ENCODE data around the gene BARHL1.

Gene BARHL1

DNA sequence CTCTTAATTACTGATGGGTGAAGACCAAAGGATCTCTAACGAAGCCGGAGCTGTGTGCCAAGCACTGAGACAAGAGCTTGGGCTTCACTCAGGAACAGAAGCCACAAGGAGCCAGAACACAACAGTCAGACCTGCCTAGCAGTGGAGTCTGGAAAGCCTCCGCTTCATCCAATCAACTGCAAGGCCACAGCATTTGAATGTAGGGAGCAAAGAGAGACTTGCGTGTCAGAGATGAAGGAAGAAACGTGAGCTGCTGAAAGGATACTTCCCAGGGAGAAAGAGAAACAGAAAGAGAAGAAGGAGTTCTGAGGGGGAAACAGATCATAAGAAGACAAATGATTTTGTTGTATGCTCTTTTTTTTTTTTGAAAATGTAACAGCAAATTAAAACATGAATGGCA lies 43.9 kb downstream of the BARHL1 start:
- FAIRE-seq, result no peak

DNA sequence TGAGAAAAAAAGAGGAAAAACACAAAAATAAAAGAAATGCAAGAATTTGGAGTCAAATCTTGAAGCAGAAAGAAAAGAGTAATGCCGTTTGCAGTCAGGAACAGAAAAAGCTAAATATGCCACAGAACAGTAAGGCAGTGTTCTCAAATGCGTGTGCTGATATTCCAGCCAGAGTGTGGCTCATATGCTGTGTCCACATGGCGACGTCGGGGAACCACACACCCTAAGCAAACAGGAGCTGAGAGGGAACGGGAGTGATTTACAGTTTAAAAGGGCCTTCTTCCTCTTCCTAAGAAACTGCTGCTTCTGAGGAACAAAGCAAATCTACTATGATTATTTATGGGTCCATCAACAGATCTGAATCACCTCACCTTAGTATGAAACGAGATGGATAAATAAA lies 44.7 kb downstream of the BARHL1 start:
- no peak for FAIRE-seq

DNA sequence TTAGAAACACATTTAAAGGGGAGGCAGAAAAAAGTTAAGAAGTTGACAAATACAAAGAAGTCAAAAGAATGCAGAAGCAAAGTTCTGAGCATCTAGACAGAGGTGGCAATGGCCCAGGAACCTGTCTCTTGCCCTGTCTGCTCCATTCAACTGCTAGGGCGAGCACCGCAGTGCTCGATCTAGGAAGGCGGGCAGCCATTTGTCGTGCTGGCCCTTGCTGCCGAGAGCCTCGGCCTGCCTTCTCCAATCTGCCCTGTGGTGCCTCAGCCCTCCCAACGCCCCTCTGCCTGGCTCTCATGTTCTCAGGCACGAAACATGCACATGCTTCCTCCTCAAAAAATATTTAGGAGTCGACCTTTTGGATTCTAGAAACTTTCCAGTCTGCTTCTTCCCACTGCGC lies 45.2 kb downstream of the BARHL1 start:
- FAIRE-seq, result no peak

DNA sequence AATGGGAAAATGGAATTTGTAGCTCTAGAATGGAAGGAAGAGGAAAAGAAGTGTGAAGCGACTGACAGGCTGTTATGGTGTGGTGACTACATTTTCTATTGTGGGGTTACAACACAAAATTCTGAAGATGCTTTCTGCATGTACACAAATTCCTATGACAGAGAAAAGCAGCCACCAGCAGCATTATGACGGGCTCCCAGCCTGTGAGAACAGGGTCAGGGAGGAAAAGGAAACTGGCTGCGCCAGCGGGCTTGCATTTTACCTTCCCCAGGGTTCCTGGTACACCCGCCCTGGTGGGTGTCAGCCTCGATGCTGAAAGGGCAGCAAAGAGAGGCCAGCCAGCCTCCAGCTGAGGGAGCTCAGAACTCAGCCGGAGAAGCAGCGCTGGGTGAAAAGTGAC lies 46.3 kb downstream of the BARHL1 start:
- FAIRE-seq, result no peak

DNA sequence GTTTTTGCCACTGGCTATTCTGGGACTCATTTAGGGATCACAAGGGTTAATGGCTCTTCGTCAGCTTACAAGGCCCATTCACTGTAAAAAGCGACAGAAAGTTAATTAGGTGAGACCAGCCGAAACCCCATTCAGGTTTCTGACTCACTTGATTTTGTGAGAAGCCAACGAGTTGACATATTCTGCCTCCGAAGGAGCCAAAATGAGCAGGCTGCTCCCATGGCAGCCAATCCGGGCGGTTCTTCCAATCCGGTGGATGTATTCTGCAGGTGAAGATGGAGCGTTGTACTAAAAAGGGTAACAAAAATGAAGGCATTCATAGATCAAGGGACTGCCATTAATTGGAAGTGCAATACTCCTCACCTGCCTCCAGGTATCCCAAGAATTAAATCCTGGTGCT lies 47.7 kb downstream of the BARHL1 start:
- FAIRE-seq, result no peak

DNA sequence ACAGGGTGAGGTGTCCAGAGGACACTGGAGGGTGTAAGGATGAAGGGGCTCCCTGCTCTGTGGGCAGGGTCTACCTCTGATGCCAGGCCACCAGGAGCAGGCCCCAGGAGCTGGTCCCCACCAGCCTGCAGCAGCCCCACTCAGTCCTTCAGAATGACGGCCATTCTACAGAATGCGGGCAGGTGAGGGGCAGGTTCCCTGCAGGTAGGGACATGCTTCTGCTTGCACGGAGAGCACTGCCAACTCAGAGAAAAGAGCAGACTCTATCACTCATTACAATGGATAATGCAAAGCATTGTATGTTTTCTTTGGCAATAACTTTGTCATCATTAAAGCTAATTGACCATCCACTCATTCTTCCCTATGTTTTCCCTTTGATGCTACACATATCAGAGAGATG lies 48.4 kb downstream of the BARHL1 start:
- no peak for FAIRE-seq

DNA sequence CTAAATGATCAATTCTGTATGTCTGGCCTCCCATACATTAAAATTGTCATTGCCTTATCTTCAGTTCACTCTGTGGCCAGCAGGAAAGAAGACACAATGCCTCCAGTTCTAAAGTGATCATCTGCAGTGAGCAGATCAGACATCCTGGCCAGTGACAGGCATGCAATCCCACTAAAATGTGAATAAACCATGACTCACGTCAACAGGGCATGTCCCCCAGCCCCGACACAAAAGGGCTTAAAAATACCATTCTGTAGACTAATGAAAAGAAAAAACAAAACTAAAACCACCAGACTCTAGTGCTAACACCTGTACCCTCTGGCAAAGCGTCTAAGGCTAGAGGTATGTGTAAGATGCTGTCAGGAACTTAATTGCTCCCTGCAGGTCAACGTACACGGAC lies 48.9 kb downstream of the BARHL1 start:
- FAIRE-seq, result no peak

DNA sequence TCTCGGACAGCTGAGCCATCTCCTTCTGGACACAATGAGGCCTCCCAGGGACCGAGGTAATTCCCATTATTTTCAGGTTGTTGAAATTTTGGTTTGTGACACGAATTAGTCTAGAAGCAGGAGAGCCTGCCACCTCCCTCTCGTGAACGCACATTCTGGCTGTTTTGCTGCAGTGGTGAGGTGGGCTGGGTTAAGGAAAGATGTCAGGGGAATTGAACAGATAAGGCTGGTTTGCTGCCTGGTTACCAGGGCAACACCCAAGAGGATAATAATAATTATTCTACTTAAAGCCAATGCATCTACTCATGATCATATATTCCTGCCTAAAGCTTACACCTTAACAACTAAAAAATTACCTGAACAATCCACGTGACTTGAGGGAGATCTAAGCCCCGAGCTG lies 49.3 kb downstream of the BARHL1 start:
- FAIRE-seq, result no peak

DNA sequence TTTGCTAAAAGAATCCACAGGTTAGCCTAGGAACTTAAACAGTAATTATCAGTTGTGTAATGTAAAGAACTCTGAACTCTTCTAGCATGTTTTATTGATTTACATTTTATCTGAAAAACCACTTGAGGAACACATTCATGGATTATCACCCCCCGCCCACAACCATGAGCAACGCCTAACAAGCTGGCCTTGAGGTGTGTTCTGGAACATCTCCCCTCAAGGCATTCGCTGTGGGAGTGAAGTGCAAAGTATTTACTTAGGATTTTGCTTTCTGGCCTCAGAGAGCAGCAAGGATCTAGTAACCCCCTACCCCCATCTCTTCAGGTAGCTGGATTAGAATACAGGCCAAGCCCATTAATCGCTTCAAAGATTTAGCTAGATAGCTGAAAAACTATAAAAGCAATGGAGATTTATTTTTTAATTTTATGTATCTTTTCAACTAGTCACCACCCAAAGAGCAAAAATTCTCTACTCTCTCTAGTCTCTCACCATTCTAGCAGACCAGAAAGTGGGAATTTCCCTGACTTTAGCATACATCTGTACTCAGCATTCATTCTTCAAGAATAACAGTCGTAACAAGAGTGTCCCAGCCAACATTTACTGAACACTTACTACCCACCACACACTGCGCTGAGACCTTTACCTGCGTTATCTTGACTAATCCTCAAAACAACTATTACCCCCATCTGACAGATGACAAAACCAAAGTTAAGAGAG lies 50.2 kb downstream of the BARHL1 start:
- FAIRE-seq, result no peak

DNA sequence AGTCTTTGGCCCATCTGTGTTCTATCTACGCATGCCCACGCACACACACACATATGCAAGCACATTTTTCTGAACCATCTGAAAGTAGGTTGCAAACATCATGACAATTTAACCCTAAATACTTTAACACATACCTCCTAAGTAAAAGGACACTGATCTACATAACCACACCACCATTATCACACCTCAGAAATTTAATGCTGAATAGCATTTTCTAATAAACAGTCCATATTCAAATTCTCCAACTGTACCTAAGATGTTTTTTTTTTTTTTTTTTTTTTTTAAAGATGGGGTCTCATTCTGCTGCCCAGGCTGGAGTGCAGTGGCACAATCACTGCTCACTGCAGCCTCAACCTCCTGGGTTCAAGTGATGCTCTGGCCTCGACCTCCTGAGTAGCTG lies 51.9 kb downstream of the BARHL1 start:
- no peak for FAIRE-seq

DNA sequence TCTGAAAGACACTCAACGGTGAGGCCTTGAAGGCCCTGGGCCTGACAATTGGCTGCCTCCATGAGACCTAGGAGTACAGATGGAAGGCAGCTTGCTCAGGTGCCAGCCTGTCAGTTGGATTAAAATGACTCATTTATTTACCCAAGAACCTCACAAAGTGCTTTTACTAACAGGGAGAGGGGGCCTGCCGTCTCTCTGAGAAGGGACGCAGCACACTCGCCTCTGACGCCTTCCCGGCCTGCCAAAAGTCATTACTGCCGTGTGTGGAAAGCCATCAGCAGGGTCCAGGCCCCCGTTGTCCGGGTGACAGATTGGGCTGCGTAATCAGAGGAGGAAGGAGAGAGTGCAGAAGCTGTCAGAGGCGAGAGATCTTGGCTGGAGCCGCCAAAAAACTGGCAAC lies 54.9 kb downstream of the BARHL1 start:
- FAIRE-seq, result no peak

DNA sequence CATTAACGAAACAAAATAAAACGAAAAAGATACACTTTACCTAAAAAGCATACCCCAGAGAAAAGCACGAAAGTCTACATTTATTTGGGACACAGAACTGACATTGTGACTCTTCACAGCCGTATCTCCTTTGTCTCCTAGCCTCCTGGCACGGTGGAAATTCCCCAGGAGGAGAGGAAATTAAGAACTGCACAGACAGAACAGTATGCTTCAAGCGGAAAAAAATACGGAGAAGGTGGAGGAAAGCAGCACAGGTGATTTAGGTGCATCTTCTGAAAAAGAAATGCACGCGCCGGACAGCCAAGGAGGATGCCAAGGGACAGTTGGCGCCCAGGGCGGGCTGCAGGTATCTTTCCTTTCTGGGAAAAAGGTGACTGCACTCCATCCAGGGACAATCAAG lies 55.4 kb downstream of the BARHL1 start:
- no peak for FAIRE-seq

DNA sequence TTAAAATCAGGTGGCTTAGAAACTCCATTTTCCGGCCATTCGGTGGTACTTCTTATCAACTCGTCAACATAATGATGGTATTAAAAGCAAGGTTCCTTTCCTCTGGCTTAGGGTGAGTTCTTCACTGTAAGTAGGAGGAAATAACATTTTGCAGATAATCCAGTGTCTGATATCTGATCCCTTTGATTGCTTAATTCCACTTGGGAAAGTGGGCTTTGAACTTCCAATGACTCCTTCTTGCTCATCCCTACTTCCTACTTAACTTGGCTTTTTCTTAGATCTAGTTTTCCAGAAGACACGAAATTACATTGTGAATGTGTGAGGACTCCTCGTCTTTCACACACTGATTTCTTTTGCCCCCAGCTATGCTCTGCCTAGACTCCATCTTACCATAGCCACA lies 55.8 kb downstream of the BARHL1 start:
- FAIRE-seq, result no peak

DNA sequence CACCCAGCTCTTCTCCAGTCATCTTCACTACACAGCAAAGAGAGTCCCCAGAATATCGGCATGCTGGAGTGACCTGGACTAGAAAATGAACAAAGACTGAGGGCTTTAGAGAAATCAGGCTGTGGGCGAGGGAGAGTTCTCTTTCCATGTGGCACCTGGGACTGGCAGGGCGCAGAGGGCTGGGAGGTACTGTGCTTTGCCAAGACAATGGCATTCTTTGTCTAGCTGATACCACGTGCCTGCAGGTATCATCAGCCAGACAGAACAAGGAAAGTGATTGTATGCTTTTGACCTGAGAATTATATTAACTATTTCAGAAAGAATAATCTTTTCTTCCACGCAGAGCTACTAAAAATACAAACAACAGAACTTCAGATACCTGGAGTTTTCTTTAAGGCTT lies 56.9 kb downstream of the BARHL1 start:
- no peak for FAIRE-seq

All from G401.6 (cell line).